NCI-H748 treated with DMSO at 0.1 percent for 48 hours (cell line): ENCODE data around the gene C19orf25.
"Not testable (repeated sequence)": the region's sequence is repeated elsewhere in the genome, so short reads cannot be mapped to it uniquely, and the experiment has no call there.

ENCODE experiments used
- DNase-seq: peaks from one replicate; lab custom pipeline; 2025; lab: John Stamatoyannopoulos, UW

Gene C19orf25

DNA sequence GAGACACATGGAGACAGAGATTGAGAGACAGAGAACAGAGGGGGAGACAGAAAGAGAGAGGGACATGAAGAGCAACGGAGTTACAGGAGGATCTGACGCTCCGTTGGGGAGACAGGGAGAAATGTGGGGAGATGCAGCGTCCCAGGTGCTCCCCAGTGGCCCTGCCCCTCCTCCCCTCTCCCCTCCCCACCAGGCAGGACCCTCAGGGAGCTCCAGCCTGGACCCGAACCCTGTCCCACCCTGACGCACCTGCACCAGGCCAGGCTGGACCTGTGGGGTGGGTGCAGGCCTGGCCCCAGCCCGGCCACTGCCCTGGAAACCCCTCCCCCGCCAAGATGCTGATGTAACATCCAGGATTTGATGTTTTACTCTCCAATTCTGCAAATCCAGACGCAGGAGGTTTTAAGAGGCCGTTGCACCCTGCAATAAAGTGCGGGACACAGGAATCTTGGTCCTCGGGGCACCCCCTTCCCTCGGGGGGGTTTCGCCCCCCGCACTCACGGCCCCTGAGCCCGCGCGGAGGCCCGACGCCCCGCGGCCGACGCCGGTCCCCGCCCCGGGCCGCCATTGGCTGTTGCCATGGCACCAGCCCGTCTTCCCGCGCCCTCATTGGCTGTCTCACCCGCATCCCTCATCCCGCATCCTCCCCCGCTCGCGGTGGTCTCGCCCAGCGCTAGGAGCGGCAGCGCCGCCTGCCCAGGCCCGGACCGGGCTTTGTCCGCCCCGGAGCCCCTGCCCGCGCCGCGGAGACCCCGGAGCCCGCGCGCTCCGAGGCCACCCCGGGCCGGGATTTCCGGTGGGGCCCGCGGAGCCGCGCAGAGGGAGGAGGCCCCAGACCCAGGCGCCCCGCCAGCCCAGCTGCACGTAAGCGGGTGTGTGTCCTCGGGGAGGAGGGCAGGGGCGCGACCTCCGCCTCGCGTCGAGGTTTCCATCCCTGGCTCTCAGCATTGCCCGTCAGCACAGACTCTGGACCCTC is 29.3 kb downstream of the C19orf25 start, which contains the start of gene APC2:
Gene APC2 (plus strand): TSS at position 655 of the 976 bp plus-strand sequence. CDS start 2,881 bp downstream, outside the sequence.
- peak; percentile 43 for DNase-seq

DNA sequence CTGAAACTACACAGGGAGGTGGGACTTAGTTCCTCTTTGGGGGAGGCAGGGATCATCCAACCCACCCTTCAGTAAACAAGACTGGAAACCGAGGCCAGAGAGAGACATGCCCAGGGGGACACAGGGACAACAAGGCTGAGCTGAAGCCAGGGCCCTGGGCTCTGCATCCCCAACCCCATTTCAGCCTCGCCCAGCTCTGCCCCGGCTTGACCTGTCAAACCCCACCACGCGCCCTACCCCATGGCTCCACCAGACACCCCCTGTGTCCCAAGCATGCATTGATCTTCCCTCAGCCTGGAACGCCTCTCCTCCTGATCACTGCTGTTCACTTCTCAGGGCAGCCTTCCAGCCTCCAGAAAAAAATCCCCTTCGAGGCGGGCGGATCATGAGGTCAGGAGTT is 31.1 kb downstream of the C19orf25 start:
- no peak for DNase-seq

- no peak for DNase-seq
These were observed 31.5 kb downstream of the C19orf25 start for GRCh38 chr19:1447504-1447903.

GRCh38 chr19:1446713-1447481 is 32.1 kb downstream of the C19orf25 start:
- DNase-seq: no peak

GRCh38 chr19:1445932-1446712 is 32.9 kb downstream of the C19orf25 start:
- DNase-seq: peak; percentile 12

- peak; percentile 12 for DNase-seq
These were observed 33.7 kb downstream of the C19orf25 start for GRCh38 chr19:1445185-1445931.

- DNase-seq: no peak
These were observed 37.2 kb downstream of the C19orf25 start for GRCh38 chr19:1441677-1442438.

DNA sequence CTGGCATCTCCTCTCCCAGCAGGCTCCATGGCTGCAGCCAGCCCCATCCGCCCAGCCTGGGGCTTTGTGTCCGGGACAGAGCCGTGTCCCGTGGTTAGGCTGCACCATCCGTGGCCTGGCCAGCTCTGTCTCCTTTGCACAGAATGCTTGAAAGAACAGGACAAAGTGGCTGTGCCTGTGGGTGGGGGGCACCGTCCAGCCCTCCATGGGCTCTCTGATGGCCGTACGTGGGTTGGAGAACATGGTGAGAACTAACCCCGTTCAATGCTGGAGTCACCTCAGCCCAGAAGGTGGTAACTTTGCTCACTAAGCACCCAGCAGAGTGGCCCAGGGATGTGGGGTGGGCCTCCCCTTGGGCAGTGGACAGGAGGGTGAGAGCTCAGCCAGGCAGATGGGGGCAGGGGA is 38.0 kb downstream of the C19orf25 start:
- no peak for DNase-seq

DNA sequence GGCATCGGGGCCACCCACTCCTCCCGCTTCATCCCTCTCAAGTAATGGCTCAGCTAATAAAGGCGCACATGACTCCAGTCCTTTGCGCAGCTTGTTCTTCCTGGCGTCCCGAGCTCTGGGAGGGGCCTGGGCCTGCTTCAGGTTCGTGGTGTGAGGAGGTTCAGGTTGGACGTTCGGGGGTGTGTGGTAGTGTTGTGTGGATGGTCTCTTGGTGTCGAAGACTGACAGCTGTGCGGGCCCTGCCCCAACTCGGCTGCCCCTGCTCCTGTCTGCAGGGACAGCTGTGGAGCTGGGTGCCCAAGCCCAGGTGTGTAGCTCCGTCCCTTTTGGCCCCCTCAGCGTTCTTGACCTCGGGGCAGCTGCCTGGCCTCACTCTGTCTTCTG is 38.6 kb downstream of the C19orf25 start:
- no peak for DNase-seq

GRCh38 chr19:1439525-1440417 is 39.2 kb downstream of the C19orf25 start:
- DNase-seq: not testable (repeated sequence)

GRCh38 chr19:1438933-1439354 is 40.1 kb downstream of the C19orf25 start:
- DNase-seq: no peak

GRCh38 chr19:1438035-1438932 is 40.7 kb downstream of the C19orf25 start, which contains the start of gene RPS15:
Gene RPS15 (plus strand): TSS chr19:1438396. CDS start chr19:1438426, 30 bp downstream.
- DNase-seq: peak; percentile 76

GRCh38 chr19:1437609-1438008 is 41.4 kb downstream of the C19orf25 start:
- DNase-seq: no peak

GRCh38 chr19:1435378-1435989 is 43.5 kb downstream of the C19orf25 start:
- no peak for DNase-seq

DNA sequence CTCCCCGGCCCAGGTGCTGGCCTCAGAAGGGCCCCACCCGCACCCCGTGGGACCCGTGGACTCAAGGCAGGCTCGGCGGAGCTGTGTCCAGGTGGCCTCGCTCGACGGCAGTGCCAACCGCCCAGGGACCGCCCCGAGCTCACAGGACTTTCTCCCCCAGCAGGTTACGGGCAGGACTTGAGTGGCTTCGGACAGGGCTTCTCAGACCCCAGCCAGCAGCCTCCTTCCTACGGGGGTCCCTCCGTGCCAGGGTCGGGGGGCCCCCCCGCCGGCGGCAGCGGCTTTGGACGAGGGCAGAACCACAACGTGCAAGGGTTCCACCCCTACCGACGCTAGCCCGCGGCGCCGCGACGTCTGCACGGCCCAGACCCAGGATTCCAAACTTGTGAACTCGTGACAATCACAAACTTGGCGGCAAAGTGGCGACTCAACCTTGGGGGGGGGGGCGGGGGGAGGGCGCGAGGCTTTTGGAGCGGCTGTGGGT is 44.4 kb downstream of the C19orf25 start:
- no peak for DNase-seq

- DNase-seq: no peak
These were observed 45.0 kb downstream of the C19orf25 start for GRCh38 chr19:1434040-1434366.

DNA sequence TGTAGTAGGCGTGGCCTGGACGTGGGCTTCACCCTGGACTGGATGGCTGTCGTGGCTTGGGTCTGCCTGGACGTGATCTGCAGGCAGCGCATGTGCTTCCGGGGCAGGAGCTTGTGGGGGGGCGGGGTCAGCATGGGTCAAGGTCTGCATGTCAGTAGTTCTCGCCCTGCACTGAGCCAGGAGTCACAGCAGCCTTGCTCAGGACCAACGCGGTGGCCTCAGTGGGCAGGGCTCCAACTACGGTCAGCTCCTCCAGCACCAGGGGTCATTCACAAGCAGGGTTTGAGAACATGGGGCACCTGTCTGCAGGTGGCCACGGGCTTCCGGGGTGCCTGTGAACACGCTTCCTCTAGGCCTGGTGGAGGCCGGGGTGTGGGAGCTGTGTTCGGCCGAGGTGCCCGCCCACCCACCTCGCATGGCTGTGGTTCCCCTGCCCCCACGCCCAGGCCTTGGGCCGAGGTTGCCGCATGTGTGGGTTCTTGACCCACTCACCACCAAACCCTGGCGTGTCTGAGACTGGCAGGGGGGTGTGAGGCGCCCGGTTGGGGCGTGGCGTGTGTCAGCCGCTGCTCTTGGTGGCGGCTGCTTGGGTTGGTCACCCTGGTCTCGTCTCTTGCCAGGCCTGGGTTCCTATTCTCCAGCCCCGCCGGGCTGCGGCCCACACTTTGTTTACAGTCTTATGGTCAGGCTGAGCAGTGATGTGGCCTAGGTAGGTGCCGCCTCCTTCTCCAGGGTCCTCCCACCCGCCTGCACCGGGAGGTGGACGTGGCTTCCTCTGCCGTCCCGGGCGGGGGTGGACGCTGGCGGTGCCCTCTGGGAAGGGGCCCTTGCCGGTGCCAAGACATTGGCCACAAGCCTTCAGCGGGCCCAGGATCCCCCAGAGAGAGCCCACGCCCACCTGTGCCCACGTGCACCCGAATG is 45.6 kb downstream of the C19orf25 start:
- no peak for DNase-seq
